Right ventricle myocardium superior (tissue), 1 donor: ENCODE results near the gene LCMT1. TPM values are rescaled to one million over a fixed set of nuclear protein-coding genes. Genes with fewer than 3 reads are reported as not detected.
"Not testable (repeated sequence)": the region's sequence is repeated elsewhere in the genome, so short reads cannot be mapped to it uniquely, and the experiment has no call there.

Experiments
- ATAC-seq: fragments of 200-7000 bp; cut with Tn5 transposase; one replicate; pipeline ENCODE4 v1.9.1; 2020; ENCODE audit warnings: mild to moderate bottlenecking; ENCODE audit not compliant: poor library complexity
- DNase-seq: peaks from one replicate; pipeline ENCODE4 v3.0.0-alpha.2; 2020
- intact Hi-C: fragments of 100-400 bp; cut with DNase I; formaldehyde crosslinking; loops from one replicate; pipeline ENCODE4 v1.11.2; 2022
- total RNA-seq: library from RNA; stranded (reverse); fragmentation: NEBNext Ultra II Directional; extraction: Animal tissue kit (Norgen Biotek cat#: 25700); gene quantifications from one replicate; pipeline ENCODE4 v1.2.1, GENCODE V29; 2021
- donor health status: DM: no; HTN: yes; CAD: no; lungs with severe emphysema.

LCMT1 gene
- total RNA-seq, 1 donor from 2014 or later: 32.1 TPM

GRCh38 chr16:25126820-25127232 is 15.3 kb downstream of the LCMT1 start:
- DNase-seq (no peak), ATAC-seq (peak; percentile 52)
- intact Hi-C loops: loop anchor here (10.0 kb wide), 1 partner anchor 98 kb away; no protein-coding TSS in a partner anchor

- ATAC-seq, DNase-seq, intact Hi-C loops: not testable (repeated sequence)
Observed at GRCh38 chr16:25132751-25133150, 21.2 kb downstream of the LCMT1 start.

DNA sequence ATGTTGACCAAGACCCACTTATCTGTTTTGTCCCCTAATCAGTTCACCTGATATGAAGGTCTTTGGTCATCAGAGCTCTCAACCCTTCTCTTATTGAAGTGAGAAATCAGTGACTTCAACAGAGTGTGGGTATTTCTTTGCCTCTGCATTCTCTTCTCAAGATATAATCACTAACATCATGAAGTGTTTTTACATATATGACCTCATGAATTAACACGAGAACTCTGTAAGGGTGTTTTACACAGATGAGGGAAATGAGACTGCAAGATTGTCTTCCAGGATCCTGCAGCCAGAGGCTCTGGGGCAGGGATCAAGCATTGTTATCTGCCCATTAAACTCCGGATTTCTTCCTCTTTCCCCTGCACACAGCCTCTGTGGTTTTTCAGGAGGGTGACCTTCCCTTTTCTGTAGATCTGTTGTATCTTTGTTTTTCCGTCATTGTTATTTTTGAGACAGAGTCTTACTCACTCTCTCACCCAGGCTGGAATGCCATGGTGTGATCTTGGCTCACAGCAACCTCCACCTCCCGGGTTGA is 22.7 kb downstream of the LCMT1 start:
- ATAC-seq (no peak), DNase-seq (no peak)
- intact Hi-C loops: no loop called here

GRCh38 chr16:25135254-25135878 is 23.8 kb downstream of the LCMT1 start:
- intact Hi-C loops: no loop called here
- DNase-seq: no peak
- ATAC-seq: no peak

DNA sequence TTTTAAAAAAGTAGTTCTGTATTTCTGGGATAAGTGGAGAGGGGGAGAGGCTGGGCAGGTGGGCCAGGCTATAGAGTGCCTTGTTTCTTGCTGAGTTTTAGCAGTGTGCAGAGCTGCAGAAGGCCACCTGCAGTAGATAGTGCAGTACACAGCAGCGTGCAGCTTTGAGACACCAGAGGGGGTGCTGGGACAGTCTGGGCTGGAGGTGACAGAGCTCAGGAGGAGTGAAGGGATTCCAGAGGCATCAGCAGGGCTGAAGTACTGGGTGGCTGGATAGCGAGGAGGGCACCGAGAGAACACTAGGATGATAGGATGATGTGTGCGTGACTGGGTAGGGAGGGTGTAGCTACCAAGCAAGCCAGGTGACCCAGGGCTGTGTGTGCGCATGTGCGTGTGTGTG is 26.6 kb downstream of the LCMT1 start:
- DNase-seq (no peak), ATAC-seq (no peak)
- intact Hi-C loops: no loop called here

- intact Hi-C loops: no loop called here
- ATAC-seq (no peak), DNase-seq (no peak)
Observed at GRCh38 chr16:25140459-25140858, 28.9 kb downstream of the LCMT1 start.

DNA sequence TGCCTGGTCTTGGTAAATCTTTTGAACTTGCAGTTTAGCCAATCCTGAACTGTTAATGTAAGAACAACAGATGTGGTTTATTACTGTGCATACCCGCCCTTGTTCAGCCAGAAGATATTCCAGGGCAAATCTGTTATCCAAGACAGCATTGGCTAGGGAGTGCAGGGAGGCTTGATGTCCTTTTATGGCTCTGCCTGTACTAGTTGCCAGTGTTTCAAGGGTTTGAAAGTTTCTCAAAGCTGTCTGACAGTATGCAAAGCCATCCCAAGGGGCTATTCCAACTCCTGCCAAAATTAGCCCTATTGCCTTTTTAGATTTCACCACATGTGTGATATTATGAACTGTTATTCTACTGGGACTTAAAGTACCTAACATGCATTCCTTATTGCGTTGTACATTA is 30.1 kb downstream of the LCMT1 start:
- DNase-seq: no peak
- intact Hi-C loops: no loop called here
- no peak for ATAC-seq

DNA sequence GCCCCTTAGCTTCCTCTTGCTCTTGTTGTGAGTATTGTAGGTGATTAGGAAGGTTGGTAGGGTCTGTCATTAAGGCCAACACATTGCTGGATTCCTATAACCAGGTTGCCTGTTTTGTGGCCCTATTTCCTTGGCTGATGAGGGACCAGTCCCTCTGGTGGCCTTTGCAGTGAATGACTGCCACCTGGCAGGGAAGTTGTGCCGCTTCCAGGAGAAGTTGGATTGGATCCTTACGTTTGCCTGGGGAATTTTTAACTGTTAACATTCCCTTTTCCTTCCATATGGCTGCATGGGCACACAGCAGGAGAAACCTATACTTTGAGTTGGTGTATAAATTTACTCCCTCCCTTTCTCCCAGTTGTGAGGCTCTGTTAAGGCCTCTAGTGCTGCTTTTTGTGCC is 32.4 kb downstream of the LCMT1 start:
- DNase-seq: no peak
- intact Hi-C loops: no loop called here
- no peak for ATAC-seq

DNA sequence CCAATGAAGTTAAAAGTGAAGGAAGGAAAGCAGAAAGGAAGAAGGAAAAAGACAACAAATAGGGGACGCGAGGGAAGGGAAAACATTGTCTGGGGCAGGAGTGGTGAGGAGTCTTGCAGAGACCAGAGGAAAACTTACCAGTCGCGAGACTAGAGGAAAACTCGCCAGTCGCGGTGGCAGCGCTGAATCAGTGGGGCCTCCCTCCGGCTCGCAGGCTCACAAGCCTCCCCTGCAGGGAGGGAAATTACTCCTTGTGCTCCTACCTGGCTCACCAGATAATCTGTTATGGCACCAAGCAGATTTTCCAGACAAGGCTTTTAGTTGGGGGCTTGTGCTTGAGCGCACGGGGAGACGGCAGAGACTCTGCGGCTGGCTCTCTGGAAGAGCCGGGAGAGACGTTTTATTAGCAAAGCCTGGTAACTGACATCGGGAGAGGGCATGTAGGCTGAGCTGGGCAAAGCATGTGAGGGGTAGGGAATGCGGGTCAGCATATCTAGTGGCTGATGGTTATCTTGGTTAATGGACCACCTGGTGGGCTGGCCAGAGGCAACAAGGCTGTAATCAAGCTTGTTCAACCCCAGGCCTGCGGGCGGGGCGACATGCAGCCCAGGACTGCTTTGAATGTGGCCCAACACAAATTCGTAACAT is 37.1 kb downstream of the LCMT1 start:
- intact Hi-C loops: no loop called here

GRCh38 chr16:25151996-25152395 is 40.5 kb downstream of the LCMT1 start:
- DNase-seq (no peak), ATAC-seq (no peak)
- intact Hi-C loops: no loop called here

More for the DNA sequence above, 37.1 kb downstream of the LCMT1 start:
- DNase-seq: no peak
- ATAC-seq: no peak

GRCh38 chr16:25155553-25156460 is 44.3 kb downstream of the LCMT1 start:
- no peak for DNase-seq
- intact Hi-C loops: no loop called here
- no peak for ATAC-seq

DNA sequence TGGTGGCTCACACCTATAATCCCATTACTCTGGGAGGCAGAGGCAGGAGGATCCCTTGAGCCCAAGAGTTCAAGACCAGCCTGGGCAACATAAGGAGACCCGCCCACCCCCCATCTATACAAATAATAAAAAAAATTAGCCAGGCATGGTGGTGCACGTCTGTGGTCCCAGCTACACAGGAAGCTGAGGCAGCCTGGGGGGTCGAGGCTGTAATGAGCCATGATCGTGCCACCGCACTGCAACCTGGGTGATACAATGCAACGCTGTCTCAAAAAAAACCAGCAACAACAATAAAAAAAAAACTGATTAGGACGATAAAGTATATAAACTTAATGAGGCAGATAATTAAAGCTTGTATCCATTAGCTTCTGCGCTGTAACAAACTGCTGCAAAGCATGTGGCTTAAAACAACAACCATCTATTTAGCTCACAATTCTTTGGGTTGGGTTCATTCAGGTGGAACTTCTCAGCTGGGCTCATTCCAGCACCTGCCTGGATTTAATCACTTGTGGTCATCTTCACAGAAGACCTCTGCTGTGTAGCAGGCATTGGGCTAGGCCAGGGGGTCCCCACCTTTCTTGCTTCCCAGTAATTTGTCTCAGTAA is 45.8 kb downstream of the LCMT1 start:
- intact Hi-C loops: no loop called here
- no peak for ATAC-seq
- no peak for DNase-seq

GRCh38 chr16:25158401-25158800 is 46.9 kb downstream of the LCMT1 start:
- DNase-seq (no peak), ATAC-seq (no peak)
- intact Hi-C loops: no loop called here

DNA sequence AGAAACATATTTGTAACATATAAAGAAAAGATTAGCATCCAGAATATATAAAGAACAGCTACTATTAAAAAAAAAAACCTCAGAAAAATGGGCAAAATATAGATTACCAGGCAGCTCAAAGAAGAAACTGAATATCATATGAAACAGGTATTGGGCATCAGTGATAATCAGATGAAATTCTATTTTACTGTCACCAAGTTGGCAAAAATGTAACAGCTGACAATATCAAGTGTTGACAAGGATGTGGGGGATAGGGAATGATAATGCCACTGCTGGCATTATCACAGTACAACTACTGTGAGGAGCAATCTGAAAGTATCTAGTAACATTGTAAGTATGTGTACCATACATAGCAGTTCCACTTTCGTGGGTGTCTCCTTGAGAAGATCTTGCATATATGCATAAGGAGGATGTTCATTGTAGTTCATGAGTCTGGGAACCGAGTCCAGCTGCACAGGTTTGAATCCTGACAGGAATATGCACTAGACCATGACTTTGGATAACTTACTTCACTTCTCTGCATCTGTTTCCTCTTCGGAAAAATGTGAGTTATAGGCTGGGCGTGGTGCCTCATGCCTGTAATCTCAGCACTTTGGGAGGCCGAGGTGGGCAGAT is 50.3 kb downstream of the LCMT1 start:
- no peak for DNase-seq
- intact Hi-C loops: no loop called here
- no peak for ATAC-seq

DNA sequence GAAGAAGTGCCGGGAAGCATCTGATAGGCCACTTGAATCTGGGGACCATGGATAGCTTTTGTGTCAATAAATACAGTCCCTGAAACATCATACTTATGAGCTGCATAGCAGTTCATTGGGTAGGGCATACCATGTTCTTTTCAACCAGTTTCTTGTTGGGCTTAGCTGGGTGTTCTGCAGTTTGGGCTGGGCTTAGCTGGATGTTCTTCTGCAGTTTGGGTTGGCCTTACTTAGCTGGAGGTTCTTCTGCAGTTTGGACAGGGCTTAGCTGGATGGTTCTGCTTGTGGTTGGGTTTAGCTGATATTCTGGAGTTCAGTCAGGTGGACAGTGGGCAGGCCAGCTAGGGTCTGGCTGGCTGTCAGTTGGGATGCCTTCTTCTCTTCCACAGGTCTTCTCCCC is 52.1 kb downstream of the LCMT1 start:
- no peak for DNase-seq
- intact Hi-C loops: no loop called here
- ATAC-seq: no peak

- no peak for DNase-seq
- intact Hi-C loops: no loop called here
Observed at GRCh38 chr16:25165284-25165683, 53.7 kb downstream of the LCMT1 start.

GRCh38 chr16:25167920-25168319 is 56.4 kb downstream of the LCMT1 start:
- DNase-seq, ATAC-seq, intact Hi-C loops: not testable (repeated sequence)

More at GRCh38 chr16:25165284-25165683, 53.7 kb downstream of the LCMT1 start:
- ATAC-seq: no peak

DNA sequence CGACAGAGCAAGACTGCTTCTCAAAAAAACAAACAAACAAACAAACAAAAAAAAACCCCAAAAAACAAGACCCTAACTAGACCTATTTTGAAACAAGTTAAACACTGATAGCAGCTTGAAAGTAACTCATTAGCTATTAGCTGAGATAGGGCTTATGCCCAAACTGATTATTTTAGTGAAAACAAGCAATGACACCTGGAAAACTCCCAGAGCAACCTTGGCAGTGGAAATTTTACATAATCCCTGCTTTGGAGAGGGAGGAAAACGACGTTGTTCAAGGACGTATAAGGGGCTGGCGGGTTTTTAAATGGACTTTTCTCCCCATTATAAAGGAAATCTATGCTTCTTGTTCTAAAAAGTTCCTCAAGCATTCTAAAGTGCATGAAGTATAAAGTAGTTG is 59.8 kb downstream of the LCMT1 start:
- intact Hi-C loops: no loop called here
- ATAC-seq (no peak), DNase-seq (no peak)

GRCh38 chr16:25172831-25173230 is 61.3 kb downstream of the LCMT1 start:
- ATAC-seq: no peak

More at GRCh38 chr16:25172831-25173230, 61.3 kb downstream of the LCMT1 start:
- intact Hi-C loops: no loop called here
- DNase-seq: no peak
